Eye (tissue), 1 donor: ENCODE results near the gene GRP.
A peak's percentile ranks its signal among the peaks of the same experiment; 100 is the strongest.
"Not testable (repeated sequence)": the region's sequence is repeated elsewhere in the genome, so short reads cannot be mapped to it uniquely, and the experiment has no call there.

Experiments used
- DNase-seq: peaks from one replicate; pipeline ENCODE4 v3.0.0-alpha.2; 2015

GRP gene

GRCh38 chr18:59229701-59230443 lies 9.9 kb downstream of the GRP start:
- DNase-seq = no peak

- no peak for DNase-seq
These were observed 11.2 kb downstream of the GRP start for GRCh38 chr18:59231114-59231513.

- no peak for DNase-seq
These were observed 11.9 kb downstream of the GRP start for GRCh38 chr18:59231877-59232276.

- no peak for DNase-seq
These were observed 12.5 kb downstream of the GRP start for GRCh38 chr18:59232309-59233016.

GRCh38 chr18:59233017-59233410 lies 13.1 kb downstream of the GRP start:
- no peak for DNase-seq

GRCh38 chr18:59238385-59238784 lies 18.4 kb downstream of the GRP start:
- peak; percentile 33 for DNase-seq

- DNase-seq = no peak
These were observed 19.7 kb downstream of the GRP start for GRCh38 chr18:59239642-59240041.

GRCh38 chr18:59242906-59243305 lies 22.9 kb downstream of the GRP start:
- no peak for DNase-seq

- DNase-seq = no peak
These were observed 26.8 kb downstream of the GRP start for GRCh38 chr18:59246796-59247195.

- peak; percentile 96 for DNase-seq
These were observed 29.3 kb downstream of the GRP start for GRCh38 chr18:59249199-59249774.

- not testable (repeated sequence) for DNase-seq
These were observed 35.5 kb downstream of the GRP start for GRCh38 chr18:59255491-59255890.

GRCh38 chr18:59261842-59262241 lies 41.9 kb downstream of the GRP start:
- not testable (repeated sequence) for DNase-seq

- not testable (repeated sequence) for DNase-seq
These were observed 42.3 kb downstream of the GRP start for GRCh38 chr18:59262243-59262642.

GRCh38 chr18:59263661-59264060 lies 43.7 kb downstream of the GRP start:
- peak; percentile 69 for DNase-seq

GRCh38 chr18:59264121-59264571 lies 44.2 kb downstream of the GRP start:
- DNase-seq = peak; percentile 86

- peak; percentile 79 for DNase-seq
These were observed 44.8 kb downstream of the GRP start for GRCh38 chr18:59264651-59265245.

GRCh38 chr18:59265246-59265973 lies 45.5 kb downstream of the GRP start:
- DNase-seq = peak; percentile 92

- no peak for DNase-seq
These were observed 46.0 kb downstream of the GRP start for GRCh38 chr18:59265974-59266369.

GRCh38 chr18:59266459-59266858 lies 46.5 kb downstream of the GRP start:
- no peak for DNase-seq

GRCh38 chr18:59266886-59267502 lies 47.0 kb downstream of the GRP start:
- DNase-seq = peak; percentile 68

GRCh38 chr18:59267503-59268126 lies 47.7 kb downstream of the GRP start:
- no peak for DNase-seq
